Prostate gland (tissue), 2 donors: ENCODE measurements around the gene SVEP1.

ENCODE experiments used
- POLR2A ChIP-seq: fragments of 450-650 bp; IDR thresholded peaks from one replicate; pipeline ENCODE4 v1.6.1; 2016; ENCODE audit warnings: antibody characterized with exemption, mild to moderate bottlenecking
- POLR2AphosphoS5 ChIP-seq: sonication (generic); formaldehyde crosslinking; IDR thresholded peaks from one replicate; pipeline ENCODE4 v1.6.1; 2017; ENCODE audit warnings: antibody characterized with exemption
- TF ChIP-seq, protein P1 (sequence below), 4 experiments: fragments of 200-600 bp in 2 of 4; fragments of 450-650 bp in 2 of 4; sonication (generic) in 2 of 4; IDR thresholded peaks; 1 replicate in 3 of 4; 2 replicates in 1 of 4; pipeline ENCODE4 v1.5.1; 2016 to 2019; ENCODE audit warnings: antibody characterized with exemption in 4 of 4, mild to moderate bottlenecking in 2 of 4, moderate library complexity in 2 of 4

DNA sequence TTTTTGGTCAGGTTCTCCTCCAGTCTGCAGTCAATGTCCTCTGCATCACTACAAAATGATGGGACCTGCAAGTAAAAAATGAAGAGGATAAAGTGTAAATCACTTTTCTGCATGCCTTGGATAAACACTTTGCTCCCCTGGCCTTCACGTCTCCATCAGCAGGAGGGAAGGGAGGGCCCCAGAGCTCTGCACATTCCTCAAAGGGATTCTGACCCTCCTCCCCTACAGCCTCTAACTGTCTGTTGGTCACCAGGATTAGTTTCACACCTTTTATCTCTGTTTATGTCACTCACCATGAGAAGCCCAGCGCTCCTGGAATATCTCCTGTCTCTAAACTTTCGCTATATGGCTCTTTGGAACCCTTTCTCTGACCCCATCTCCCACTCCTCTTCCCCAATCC, 103.3 kb downstream of the SVEP1 start:
- TF ChIP-seq, protein P1, sequence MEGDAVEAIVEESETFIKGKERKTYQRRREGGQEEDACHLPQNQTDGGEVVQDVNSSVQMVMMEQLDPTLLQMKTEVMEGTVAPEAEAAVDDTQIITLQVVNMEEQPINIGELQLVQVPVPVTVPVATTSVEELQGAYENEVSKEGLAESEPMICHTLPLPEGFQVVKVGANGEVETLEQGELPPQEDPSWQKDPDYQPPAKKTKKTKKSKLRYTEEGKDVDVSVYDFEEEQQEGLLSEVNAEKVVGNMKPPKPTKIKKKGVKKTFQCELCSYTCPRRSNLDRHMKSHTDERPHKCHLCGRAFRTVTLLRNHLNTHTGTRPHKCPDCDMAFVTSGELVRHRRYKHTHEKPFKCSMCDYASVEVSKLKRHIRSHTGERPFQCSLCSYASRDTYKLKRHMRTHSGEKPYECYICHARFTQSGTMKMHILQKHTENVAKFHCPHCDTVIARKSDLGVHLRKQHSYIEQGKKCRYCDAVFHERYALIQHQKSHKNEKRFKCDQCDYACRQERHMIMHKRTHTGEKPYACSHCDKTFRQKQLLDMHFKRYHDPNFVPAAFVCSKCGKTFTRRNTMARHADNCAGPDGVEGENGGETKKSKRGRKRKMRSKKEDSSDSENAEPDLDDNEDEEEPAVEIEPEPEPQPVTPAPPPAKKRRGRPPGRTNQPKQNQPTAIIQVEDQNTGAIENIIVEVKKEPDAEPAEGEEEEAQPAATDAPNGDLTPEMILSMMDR (IDR thresholded peaks at IDR 0.05) = no peak
- TF ChIP-seq POLR2A (no peak), POLR2AphosphoS5 (no peak)
